Activated T-cell treated with anti-CD3 and anti-CD28 coated beads for 1 hour (primary cell): ENCODE measurements around the gene SEC16A.
A peak's percentile ranks its signal among the peaks of the same experiment; 100 is the strongest.

Experiments used
- DNase-seq: peaks from one replicate; pipeline ENCODE4 v3.0.0-alpha.2; 2020; ENCODE audit warnings: low read depth

The SEC16A gene

GRCh38 chr9:136400038-136400834 lies 82.6 kb downstream of the SEC16A start, which contains the start of gene SNAPC4:
Gene SNAPC4, minus strand, starts transcription at chr9:136400170. Its CDS starts 1,742 bp downstream, at chr9:136398428.
- DNase-seq: peak; percentile 82

GRCh38 chr9:136399176-136400037 lies 83.4 kb downstream of the SEC16A start:
- no peak for DNase-seq

GRCh38 chr9:136398286-136398685 lies 84.6 kb downstream of the SEC16A start:
- no peak for DNase-seq

- DNase-seq: no peak
These were observed 85.2 kb downstream of the SEC16A start for GRCh38 chr9:136397643-136398042.

- no peak for DNase-seq
These were observed 86.7 kb downstream of the SEC16A start for GRCh38 chr9:136396219-136396515.

GRCh38 chr9:136395345-136396218 lies 87.3 kb downstream of the SEC16A start:
- DNase-seq: no peak

GRCh38 chr9:136395020-136395340 lies 87.9 kb downstream of the SEC16A start:
- no peak for DNase-seq

GRCh38 chr9:136394312-136395019 lies 88.4 kb downstream of the SEC16A start:
- DNase-seq: no peak

GRCh38 chr9:136393531-136393930 lies 89.3 kb downstream of the SEC16A start:
- no peak for DNase-seq

GRCh38 chr9:136392538-136393449 lies 90.0 kb downstream of the SEC16A start:
- DNase-seq: no peak

GRCh38 chr9:136391737-136392537 lies 90.9 kb downstream of the SEC16A start:
- DNase-seq: no peak
